PC-3 (cell line): ENCODE measurements around the gene RNF166. TPM values are rescaled to one million over a fixed set of nuclear protein-coding genes. Genes with fewer than 3 reads are reported as not detected.

ENCODE experiments used
- ATAC-seq: fragments of 200-7000 bp; cut with Tn5 transposase; 2 replicates; pipeline ENCODE4 v1.9.1; 2020; ENCODE audit warnings: mild to moderate bottlenecking, moderate library complexity
- BruUV-seq: library from RNA; stranded (reverse); fragments of 400-500 nt; replicated peaks from 2 replicates; lab custom pipeline; 2021; lab: Mats Ljungman, UMichigan
- CTCF ChIA-PET: fragments of 300-600 bp; sonication (Branson Sonifier 250); formaldehyde crosslinking; loops from one replicate; lab custom pipeline; 2022; ENCODE audit warnings: antibody characterized with exemption; lab: Charles Lee
- POLR2A ChIA-PET: fragments of 300-600 bp; sonication (Branson Sonifier 250); formaldehyde crosslinking; loops from one replicate; lab custom pipeline; 2022; ENCODE audit warnings: antibody characterized with exemption; ENCODE audit not compliant: unreplicated experiment; lab: Charles Lee
- DNase-seq: peaks from one replicate; pipeline ENCODE4 v3.0.0-alpha.2; 2015
- H2AFZ ChIP-seq: fragments of 300-600 bp; sonication (generic); 2 replicates; pipeline ENCODE4 v1.6.0; 2016; ENCODE audit warnings: antibody characterized with exemption, low read length
- H3F3A ChIP-seq: fragments of 300-600 bp; sonication (generic); one replicate; pipeline ENCODE4 v1.6.0; 2017; ENCODE audit warnings: antibody characterized with exemption, low read length, control low read depth, mild to moderate bottlenecking; ENCODE audit not compliant: unreplicated experiment
- H3K27ac ChIP-seq: fragments of 300-600 bp; sonication (generic); 2 replicates; pipeline ENCODE4 v1.5.1; 2016; ENCODE audit warnings: mild to moderate bottlenecking, low read length
- H3K27me3 ChIP-seq: fragments of 300-600 bp; sonication (generic); 2 replicates; pipeline ENCODE4 v1.6.1; 2016; ENCODE audit warnings: low read length, mixed read lengths
- H3K36me3 ChIP-seq: fragments of 300-600 bp; sonication (generic); 2 replicates; pipeline ENCODE4 v1.6.1; 2016; ENCODE audit warnings: low read depth, mixed run types, low read length, mixed read lengths
- H3K4me1 ChIP-seq: fragments of 300-600 bp; sonication (generic); 2 replicates; pipeline ENCODE4 v1.5.1; 2016; ENCODE audit warnings: low read length; ENCODE audit not compliant: insufficient read depth
- H3K4me2 ChIP-seq: fragments of 300-600 bp; sonication (generic); 2 replicates; pipeline ENCODE4 v1.6.0; 2016; ENCODE audit warnings: low read length
- H3K4me3 ChIP-seq: fragments of 300-600 bp; sonication (generic); 2 replicates; pipeline ENCODE4 v1.5.1; 2016; ENCODE audit warnings: mild to moderate bottlenecking, low read length, mixed read lengths
- H3K79me2 ChIP-seq: fragments of 300-600 bp; sonication (generic); 2 replicates; pipeline ENCODE4 v1.6.1; 2017; ENCODE audit warnings: low read length, mixed read lengths
- H3K9ac ChIP-seq: fragments of 300-600 bp; sonication (generic); 2 replicates; pipeline ENCODE4 v1.6.0; 2016; ENCODE audit warnings: mild to moderate bottlenecking, low read length
- H3K9me2 ChIP-seq: fragments of 300-600 bp; sonication (generic); replicated peaks from 2 replicates; pipeline ENCODE4 v1.6.1; 2016; ENCODE audit warnings: mixed run types, low read length, mixed read lengths
- H3K9me3 ChIP-seq: fragments of 300-600 bp; sonication (generic); 2 replicates; pipeline ENCODE4 v1.6.1; 2016; ENCODE audit warnings: low read length, mixed read lengths
- H4K20me1 ChIP-seq: fragments of 300-600 bp; sonication (generic); 2 replicates; pipeline ENCODE4 v1.6.1; 2016; ENCODE audit warnings: low read length, mixed read lengths
- CTCF ChIP-seq: fragments of 300-600 bp; sonication (generic); conservative IDR thresholded peaks from 2 replicates; pipeline ENCODE4 v1.5.1; 2017; ENCODE audit warnings: antibody characterized with exemption, low read depth, mild to moderate bottlenecking, low read length
- EZH2 ChIP-seq: fragments of 300-600 bp; sonication (generic); IDR thresholded peaks from one replicate; pipeline ENCODE4 v1.6.1; 2017; ENCODE audit warnings: antibody characterized with exemption, mild to moderate bottlenecking, low read length; ENCODE audit not compliant: unreplicated experiment
- EZH2phosphoT487 ChIP-seq: fragments of 300-600 bp; sonication (generic); IDR thresholded peaks from 2 replicates; pipeline ENCODE4 v1.6.1; 2018; ENCODE audit warnings: mild to moderate bottlenecking, antibody characterized with exemption, low read length, borderline replicate concordance
- intact Hi-C: fragments of 100-400 bp; cut with micrococcal nuclease; formaldehyde crosslinking; loops from 2 replicates; pipeline ENCODE4 v1.9.0; 2023
- total RNA-seq: library from RNA; depleted of rRNA; stranded (reverse); fragments of >200 nt; gene quantifications from 2 replicates; pipeline ENCODE4 v1.2.3, GENCODE V29; 2014

Gene RNF166
- total RNA-seq, 1 experiment from 2014 or later, result 28.8 TPM

- H3K9me2 ChIP-seq, result no peaks in the 10 kb centered on the region
- ChIA-PET POLR2A (no interaction called here), CTCF (no interaction called here)
- no peak overlapping the region for H3K27ac ChIP-seq
- H2AFZ ChIP-seq, result no peak overlapping the region
- H3K4me3 ChIP-seq, result no peak overlapping the region
- H3K9ac ChIP-seq, result no peak overlapping the region
- intact Hi-C loops, result no loop called here
- H3K36me3 ChIP-seq, result peaks cover 7% of the 10 kb centered on the region; the same call in 1 of the 2 replicates
- H3K4me1 ChIP-seq, result no peaks in the 10 kb centered on the region
- TF ChIP-seq EZH2phosphoT487, result no peak
- TF ChIP-seq CTCF, result no peak
- TF ChIP-seq EZH2, result no peak
- no peak overlapping the region for H3K4me2 ChIP-seq
- DNase-seq (no peak), ATAC-seq (no peak)
- H4K20me1 ChIP-seq, result no peaks in the 10 kb centered on the region
- no TSS peak for BruUV-seq
- H3K9me3 ChIP-seq, result no peaks in the 10 kb centered on the region
- H3F3A ChIP-seq, result no peaks in the 10 kb centered on the region
- no peaks in the 10 kb centered on the region for H3K27me3 ChIP-seq
- H3K79me2 ChIP-seq, result no peaks in the 10 kb centered on the region
Measured at GRCh38 chr16:88719933-88720296, 13.7 kb upstream of the RNF166 start.

GRCh38 chr16:88719267-88719932 is 13.2 kb upstream of the RNF166 start:
- ChIA-PET POLR2A (no interaction called here), CTCF (no interaction called here)
- no TSS peak for BruUV-seq
- H3K4me3 ChIP-seq, result no peak overlapping the region
- no peaks in the 10 kb centered on the region for H3K79me2 ChIP-seq
- no peaks in the 10 kb centered on the region for H4K20me1 ChIP-seq
- intact Hi-C loops, result no loop called here
- TF ChIP-seq EZH2phosphoT487, result no peak
- no peak for TF ChIP-seq EZH2
- no peak for TF ChIP-seq CTCF
- no peaks in the 10 kb centered on the region for H3F3A ChIP-seq
- no peaks in the 10 kb centered on the region for H3K9me2 ChIP-seq
- H3K27ac ChIP-seq, result no peak overlapping the region
- H3K4me1 ChIP-seq, result no peaks in the 10 kb centered on the region
- no peak for ATAC-seq
- H3K4me2 ChIP-seq, result no peak overlapping the region
- no peaks in the 10 kb centered on the region for H3K27me3 ChIP-seq
- H2AFZ ChIP-seq, result no peak overlapping the region
- no peaks in the 10 kb centered on the region for H3K9me3 ChIP-seq
- H3K36me3 ChIP-seq, result peaks cover 7% of the 10 kb centered on the region; the same call in 1 of the 2 replicates
- H3K9ac ChIP-seq, result no peak overlapping the region
- DNase-seq, result no peak

- Histone ChIP-seq H3K79me2 (no peaks in the 10 kb centered on the region), H3K9ac (no peak overlapping the region), H3K9me2 (no peaks in the 10 kb centered on the region), H3K4me2 (no peak overlapping the region), H3K4me1 (no peaks in the 10 kb centered on the region), H4K20me1 (no peaks in the 10 kb centered on the region), H3K27me3 (no peaks in the 10 kb centered on the region), H3K27ac (no peak overlapping the region), H2AFZ (no peak overlapping the region), H3K36me3 (peaks cover 4% of the 10 kb centered on the region; the same call in 1 of the 2 replicates), H3F3A (no peaks in the 10 kb centered on the region), H3K9me3 (no peaks in the 10 kb centered on the region), H3K4me3 (no peak overlapping the region)
- POLR2A ChIA-PET, result no interaction called here
- intact Hi-C loops, result no loop called here
- CTCF ChIA-PET, result no interaction called here
- TF ChIP-seq CTCF (no peak), EZH2phosphoT487 (no peak), EZH2 (no peak)
- TSS peak; percentile 20 for BruUV-seq
- DNase-seq, result no peak
- no peak for ATAC-seq
Measured at GRCh38 chr16:88718178-88718577, 12.0 kb upstream of the RNF166 start.
